COLO829 (cell line): ENCODE measurements around the gene AP3D1.

ENCODE experiments used
- DNase-seq: peaks from one replicate; pipeline ENCODE4 v3.0.0; 2012; ENCODE audit warnings: low spot score

Gene AP3D1

DNA sequence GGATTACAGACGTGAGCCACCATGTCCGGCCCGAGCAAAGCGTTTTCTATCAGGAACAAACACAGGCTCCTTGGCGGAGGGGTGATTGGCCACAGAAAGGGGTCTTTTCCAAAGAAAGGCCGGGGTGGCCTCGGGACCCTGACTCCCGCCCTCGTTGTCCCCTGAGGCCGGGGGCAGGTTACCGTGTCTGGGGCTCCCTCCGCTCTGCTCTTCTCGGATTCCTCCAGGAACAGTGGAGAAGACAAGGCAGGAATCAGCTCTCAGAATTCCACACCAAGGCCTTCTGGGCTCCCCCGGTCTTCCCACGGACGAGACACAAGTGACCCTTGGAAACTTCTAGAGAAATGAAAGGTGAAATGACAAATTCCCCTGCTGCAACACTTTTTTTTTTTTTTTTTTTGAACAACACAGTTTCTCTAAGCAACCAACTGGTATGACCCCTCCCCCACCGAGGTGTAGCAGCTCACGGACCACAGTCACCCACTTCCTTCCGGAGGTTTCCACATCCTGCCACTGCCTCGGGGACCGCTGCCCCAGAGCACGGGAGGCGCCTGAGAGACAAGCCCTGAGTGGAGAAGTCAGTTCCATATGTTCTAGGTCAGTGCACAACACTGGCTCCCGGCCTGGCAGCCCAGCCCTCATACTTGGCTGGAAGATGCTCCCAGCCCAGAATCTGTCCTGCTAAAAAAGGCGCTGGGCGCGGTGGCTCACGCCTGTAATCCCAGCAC lies 66.2 kb downstream of the AP3D1 start:
- DNase-seq, result peak; percentile 41

DNA sequence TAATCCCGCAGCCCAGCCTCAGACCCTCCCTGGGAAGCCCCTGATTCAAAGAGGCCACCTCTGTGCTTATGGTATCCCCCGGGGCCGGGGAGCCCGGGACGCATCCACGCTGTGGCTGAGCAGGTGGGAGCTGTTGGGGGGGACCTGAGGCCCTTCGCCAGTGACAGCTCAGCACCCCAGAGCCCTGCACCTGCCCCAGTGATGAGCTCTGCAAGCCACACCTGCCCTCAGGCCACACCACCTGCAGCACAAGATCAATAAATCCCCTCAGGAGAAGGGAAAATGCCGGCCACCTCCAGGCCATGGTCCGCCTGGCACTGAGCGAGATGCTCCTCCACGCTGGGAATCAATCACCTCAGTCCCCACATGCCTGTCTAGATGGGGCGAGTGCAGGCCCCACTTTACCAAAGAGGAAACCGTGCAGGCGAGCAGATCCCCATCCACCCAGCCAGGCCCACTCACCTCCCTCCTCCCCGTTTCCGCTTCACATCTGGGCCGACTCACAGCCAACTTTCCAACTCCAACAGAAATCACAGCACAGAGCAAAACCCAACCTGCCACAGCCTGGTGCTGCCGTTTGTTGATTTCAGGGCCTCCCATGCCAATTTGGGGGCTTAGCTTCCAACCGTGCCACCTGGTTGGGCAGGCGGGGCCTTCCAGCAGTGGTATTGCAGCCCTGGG lies 68.1 kb downstream of the AP3D1 start:
- no peak for DNase-seq

- DNase-seq, result no peak
Observed at GRCh38 chr19:2081873-2082810, 69.2 kb downstream of the AP3D1 start.

DNA sequence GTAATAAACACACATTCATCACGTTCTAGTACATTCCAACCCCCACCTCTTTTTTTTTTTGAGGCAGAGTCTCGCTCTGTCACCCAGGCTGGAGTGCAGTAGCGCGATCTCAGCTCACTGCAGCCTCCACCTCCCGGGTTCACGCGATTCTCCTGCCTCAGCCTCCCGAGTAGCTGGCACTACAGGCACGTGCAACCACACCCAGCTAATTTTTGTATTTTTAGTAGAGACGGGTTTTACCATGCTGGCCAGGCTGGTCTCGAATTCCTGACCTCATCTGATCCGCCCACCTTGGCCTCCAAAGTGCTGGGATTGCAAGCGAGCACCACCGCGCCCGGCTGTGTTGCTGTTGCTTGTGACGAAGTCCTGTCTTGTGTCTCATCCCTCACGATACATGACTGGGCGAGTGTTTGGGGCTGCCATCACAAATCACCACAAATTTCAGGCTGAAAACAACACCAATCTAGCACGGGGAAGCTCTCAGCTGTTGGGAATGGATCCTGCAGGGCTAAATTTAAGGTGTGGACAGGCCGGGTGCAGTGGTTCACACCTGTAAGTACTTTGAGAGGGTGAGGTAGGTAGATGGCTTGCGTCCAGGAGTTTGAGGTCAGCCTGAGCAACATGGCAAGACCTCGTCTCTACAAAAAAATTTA lies 70.9 kb downstream of the AP3D1 start:
- no peak for DNase-seq

DNA sequence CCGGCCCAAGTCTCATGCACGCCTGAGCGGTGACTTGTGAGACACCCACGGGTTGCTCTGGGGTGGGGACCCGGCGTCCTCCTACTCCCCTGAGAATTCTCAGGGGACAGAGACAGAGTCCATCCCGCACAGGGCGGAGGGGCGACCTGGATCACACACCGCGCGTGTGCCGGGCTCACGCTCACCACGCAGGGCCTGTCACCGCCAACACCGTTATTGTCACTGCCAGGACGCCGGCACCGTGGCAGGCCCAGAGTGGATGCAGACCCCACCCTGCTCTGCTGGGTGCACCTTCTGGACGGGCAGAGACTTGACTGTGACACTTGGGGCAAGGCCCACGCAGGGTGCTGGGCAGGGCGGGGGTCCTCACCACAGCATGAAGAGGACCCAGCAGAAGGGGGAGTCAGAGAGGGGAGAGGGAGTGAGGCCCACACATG lies 71.5 kb downstream of the AP3D1 start:
- DNase-seq, result no peak

- DNase-seq, result no peak
Observed at GRCh38 chr19:2079076-2079864, 72.1 kb downstream of the AP3D1 start.

- DNase-seq, result no peak
Observed at GRCh38 chr19:2077833-2078619, 73.3 kb downstream of the AP3D1 start.

DNA sequence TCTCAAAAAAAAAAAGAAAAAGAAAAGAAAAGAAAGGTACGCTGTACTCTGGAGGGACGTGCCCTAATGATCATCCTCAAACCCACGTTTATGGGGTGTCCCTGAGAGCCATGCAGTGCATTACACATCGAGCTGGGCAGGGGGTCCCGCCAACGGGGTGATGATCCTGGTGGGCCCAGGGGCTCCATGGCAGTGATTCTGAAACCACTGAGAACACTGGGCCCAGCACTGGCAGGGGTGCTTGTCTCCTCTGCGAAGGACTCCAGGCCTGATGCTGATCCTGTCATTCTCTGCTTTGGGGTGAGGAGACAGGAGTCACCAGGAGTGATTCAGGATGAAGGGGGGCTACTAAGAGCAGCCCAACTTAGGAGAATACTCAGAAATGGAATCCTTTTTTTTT lies 74.0 kb downstream of the AP3D1 start:
- DNase-seq, result no peak

- DNase-seq, result no peak
Observed at GRCh38 chr19:2076526-2076944, 74.8 kb downstream of the AP3D1 start.

DNA sequence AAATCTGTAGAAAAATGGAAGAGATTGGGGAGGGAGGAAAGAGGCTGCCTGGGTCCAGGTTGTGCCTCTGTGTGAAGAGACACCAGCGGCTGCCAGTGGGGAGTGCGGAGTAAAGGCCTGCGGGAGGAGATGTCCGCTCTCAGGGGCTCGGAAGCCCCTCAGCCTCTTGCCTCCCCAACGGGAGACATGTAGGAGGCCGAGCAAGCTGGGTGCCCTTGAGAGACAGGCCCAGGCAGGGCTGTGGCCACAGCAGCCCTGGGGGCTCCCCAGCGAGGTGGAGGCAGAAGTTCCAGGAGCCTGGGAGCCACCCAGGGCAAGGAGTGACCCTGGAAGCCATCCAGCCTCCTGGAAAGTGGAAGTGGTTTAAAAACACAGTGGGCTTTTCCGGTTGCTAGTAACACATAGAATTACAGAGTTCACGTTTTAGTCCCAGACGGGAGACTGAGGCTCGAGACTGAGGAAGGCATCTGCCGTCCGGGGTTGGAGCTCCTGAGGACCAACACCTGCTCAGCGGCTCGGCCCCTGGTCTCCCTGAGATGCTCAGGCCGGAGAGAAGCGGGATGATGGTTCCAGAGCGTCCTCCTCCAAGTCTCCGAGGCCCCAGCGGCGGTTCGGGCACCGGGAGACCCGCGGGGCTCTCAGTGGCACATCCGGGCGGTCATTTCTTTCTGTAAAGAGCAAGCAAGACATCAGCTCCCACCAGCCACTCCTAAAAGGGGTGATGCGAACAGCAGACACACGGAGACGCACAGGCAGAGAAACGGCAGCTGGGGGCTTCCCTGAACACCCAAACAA lies 78.4 kb downstream of the AP3D1 start:
- DNase-seq, result no peak

DNA sequence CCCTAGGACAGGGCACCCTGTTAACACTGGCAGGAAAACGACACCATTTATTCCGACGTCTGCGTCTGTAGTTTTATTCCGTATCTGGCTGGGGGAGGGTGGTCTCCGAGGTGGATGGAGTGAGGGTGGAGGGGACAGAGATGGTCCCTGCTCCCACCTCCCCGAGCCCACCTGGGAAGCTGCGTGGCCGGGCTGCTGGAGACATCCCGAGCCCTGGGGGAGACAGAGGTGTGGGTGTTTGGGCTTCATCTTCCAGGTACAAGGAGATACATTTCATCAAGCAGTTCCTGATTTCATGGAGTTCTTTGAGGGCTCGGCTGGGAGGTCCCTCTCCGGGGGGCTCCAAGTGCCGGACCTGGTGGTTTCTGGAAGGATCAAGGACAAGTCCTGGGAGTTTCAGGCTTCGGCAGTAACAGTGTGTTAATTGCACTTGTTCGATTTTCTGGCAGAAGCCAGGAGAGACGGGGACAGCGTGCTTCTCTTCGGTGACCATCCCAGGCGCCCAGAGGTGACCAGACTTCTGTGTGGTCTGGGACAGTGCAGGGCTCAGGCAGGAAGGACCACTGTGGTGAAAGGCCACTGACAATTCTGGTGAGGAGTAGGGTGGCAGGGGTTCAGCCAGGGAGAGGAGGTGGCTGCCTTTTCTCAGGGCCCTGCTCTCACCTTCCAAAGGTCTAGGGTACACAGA lies 80.2 kb downstream of the AP3D1 start:
- no peak for DNase-seq

DNA sequence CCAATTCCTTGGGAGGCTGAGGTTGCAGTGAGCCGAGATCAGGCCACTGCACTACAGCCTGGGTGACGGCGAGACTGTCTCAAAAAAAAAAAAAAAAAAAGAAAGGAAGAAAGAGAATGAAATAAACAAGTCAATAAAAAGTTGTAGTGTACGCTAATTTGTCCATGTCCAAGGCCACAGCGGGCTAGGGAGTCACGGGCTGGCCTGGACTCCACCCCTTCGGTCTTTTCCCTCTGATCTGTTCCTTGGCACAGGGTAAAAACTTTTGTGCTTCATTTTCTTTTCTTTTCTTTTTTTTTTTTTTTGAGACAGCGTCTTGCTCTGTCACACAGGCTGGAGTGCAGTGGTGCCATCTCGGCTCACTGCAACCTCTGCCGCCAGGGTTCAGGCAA lies 80.9 kb downstream of the AP3D1 start:
- DNase-seq, result no peak

DNA sequence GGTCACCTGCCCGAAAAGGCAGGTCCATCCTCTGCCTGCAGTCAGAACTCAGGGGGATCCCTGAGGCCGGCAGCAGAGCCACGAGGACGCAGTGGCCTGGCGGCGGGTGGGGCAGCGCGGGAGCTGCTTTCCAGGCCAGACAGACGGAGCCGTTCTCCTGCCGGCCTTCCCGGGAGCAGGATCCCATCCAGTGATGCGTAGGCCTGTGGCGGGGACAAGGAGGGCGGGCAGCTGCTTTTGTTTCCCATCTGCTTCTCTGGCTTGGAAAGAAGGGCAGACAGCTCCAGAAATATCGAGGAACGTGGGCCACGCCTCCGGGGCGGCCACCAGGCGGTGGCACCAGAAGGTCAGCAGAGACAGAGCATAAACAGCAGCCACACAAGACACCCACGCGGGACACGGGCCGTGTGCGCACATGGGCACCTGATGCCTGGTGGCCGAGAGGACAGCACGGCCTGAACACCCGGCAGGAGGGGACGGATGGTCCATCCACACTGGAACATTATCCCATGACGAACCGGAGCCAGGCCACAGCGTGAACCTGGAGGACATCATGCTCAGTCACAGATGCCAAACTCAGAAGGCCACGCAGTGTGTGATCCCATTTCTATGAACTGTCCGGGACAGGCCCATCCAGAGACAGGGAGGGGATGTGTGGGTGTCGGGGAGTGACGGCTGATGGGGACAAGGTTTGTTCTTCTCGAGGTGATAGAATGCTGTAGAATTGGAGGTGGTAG lies 86.4 kb downstream of the AP3D1 start:
- DNase-seq, result no peak

DNA sequence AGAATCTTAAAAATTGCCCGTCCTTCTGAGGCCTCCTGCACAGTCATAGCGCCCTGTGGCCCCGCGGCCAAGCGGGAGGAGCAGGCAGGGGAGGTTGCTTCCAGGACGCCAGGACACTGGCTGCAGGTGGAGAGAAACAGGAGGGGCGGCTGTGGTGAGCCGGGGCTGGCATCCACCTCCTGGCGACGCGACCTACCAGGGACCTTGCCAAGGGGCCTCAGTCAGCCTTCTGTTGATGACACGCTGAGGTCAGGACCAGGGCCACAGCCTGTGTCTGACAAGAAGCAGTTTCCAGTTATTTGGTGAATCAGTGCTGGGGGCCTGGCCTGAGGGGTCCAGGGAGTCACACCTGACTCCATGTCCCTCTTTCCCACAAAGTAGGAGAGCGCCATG lies 87.0 kb downstream of the AP3D1 start:
- no peak for DNase-seq

GRCh38 chr19:2063824-2064223 lies 87.5 kb downstream of the AP3D1 start:
- DNase-seq, result no peak

GRCh38 chr19:2062770-2063169 lies 88.6 kb downstream of the AP3D1 start:
- DNase-seq, result no peak

GRCh38 chr19:2062389-2062729 lies 89.0 kb downstream of the AP3D1 start:
- no peak for DNase-seq
